NCI-H526 (cell line): ENCODE data around the gene SLC35F3.

Experiments
- DNase-seq, 2 experiments: peaks; one replicate each; lab custom pipeline; 2025; lab: John Stamatoyannopoulos, UW

The SLC35F3 gene

DNA sequence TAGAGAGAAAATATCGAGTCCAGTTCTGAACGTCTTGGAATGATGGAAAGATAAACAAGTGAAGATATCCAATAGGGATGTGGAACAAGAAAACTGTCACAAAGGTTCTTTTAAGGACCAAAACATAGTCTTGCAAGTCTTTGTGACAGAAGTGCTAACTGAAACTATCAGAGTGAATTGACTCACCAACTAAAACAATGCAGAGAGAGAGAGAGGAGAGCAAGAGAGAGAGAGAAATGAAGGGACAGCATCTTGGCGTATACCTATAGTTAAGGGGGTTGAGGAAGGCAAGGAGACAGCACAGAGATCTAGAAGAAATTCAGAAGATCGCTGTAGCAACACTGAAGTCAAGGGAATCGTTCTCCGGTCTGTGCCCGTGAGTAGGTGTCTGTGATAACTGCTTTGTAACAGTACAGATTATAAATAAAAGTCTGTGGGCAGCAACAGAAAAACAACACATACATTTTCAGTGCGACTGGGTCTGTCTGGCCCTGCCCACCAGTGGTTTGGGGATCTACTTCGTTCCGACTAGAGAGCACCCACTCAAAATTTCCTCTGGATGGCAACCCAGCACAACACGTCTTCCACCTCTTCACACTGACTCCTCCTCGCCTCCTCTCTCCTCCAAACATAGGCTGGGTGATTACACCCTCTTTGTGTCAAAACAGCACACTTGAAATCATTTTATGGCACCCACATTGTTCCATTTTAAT, 464.0 kb downstream of the SLC35F3 start:
- no peak for DNase-seq

DNA sequence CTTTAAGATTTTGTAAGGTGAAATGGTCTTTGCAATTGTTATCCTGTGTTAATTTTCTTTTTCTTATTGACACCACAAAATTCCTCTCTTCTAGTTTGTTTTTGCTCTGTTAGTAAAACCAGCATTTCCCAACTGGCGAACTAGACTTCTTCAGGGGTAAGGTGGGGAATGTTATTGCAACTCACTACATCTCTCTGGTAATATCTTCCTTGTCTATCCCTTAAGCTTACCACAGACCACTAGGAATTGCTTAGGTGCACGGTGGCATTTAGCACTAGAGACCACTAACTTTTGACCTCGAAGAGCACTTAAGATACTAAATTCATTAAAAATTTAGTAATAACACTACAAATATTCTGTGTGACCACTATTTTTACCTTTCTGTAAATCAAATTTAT, 464.6 kb downstream of the SLC35F3 start:
- no peak for DNase-seq

- no peak for DNase-seq
These were observed 465.3 kb downstream of the SLC35F3 start for GRCh38 chr1:234369784-234370183.

- no peak for DNase-seq
These were observed 466.9 kb downstream of the SLC35F3 start for GRCh38 chr1:234371414-234371813.

GRCh38 chr1:234372011-234372757, 467.7 kb downstream of the SLC35F3 start:
- no peak for DNase-seq

GRCh38 chr1:234373064-234373958, 468.8 kb downstream of the SLC35F3 start, which contains the start of gene COA6:
TSS of gene COA6 (plus strand) at chr1:234373456. CDS start at chr1:234373467, 11 bp downstream.
- peak; percentile 93 to 94 for DNase-seq

GRCh38 chr1:234373959-234374254, 469.4 kb downstream of the SLC35F3 start:
- DNase-seq: peak in 1 of 2 experiments; percentile 4
